22Rv1 (cell line): Measurements from ENCODE around the gene KRT23.

Experiments
- ZFX ChIP-seq: fragments of 450-650 bp; IDR thresholded peaks from 2 replicates; pipeline ENCODE4 v1.6.1; 2017; ENCODE audit warnings: antibody characterized with exemption, borderline replicate concordance
- TF ChIP-seq, protein P1 (sequence below): fragments of 450-650 bp; IDR thresholded peaks from 2 replicates; pipeline ENCODE4 v1.5.1; 2017; ENCODE audit warnings: mild to moderate bottlenecking

GRCh38 chr17:40906613-40907012 lies 30.8 kb downstream of the KRT23 start:
- TF ChIP-seq ZFX: no peak
- TF ChIP-seq, protein P1, sequence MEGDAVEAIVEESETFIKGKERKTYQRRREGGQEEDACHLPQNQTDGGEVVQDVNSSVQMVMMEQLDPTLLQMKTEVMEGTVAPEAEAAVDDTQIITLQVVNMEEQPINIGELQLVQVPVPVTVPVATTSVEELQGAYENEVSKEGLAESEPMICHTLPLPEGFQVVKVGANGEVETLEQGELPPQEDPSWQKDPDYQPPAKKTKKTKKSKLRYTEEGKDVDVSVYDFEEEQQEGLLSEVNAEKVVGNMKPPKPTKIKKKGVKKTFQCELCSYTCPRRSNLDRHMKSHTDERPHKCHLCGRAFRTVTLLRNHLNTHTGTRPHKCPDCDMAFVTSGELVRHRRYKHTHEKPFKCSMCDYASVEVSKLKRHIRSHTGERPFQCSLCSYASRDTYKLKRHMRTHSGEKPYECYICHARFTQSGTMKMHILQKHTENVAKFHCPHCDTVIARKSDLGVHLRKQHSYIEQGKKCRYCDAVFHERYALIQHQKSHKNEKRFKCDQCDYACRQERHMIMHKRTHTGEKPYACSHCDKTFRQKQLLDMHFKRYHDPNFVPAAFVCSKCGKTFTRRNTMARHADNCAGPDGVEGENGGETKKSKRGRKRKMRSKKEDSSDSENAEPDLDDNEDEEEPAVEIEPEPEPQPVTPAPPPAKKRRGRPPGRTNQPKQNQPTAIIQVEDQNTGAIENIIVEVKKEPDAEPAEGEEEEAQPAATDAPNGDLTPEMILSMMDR: no peak
